SHP77 (cell line): Measurements from ENCODE around the gene SPTBN2.

Source experiments
- DNase-seq, 2 experiments: peaks; one replicate each; lab custom pipeline; 2025; lab: John Stamatoyannopoulos, UW

SPTBN2 gene

DNA sequence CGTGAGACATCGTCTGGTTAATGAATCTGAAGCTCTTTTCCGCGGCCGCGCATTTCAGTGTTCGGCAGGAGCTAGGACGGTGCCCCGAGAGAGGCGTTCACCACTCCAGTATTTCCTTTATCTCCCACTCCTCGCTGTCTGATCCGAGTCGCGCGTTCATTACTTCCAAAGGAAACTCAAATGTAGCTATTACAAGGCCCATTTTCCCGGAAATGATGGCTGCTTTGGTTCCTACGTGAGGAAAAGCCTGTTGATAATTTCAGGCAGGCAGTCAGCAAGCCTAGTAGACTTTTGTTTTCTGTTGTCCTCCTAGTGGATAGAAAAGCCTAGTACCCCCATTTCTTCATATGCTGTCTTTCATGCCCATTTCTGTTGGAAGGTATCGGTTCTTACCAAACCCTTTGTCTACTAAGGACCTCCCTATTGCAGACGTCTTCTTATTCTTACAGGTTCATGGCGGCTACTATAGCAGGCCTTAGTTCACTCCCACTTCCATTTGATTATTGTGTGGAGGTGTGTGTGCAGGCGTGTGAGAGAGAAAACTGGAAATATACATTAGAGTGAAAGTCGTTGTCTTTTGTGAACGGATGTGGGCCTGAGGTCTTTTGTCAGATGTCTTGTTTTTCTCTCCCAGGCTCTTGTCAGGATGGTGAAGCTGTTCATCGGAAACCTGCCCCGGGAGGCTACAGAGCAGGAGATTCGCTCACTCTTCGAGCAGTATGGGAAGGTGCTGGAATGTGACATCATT lies 89.8 kb downstream of the SPTBN2 start:
- DNase-seq: no peak

GRCh38 chr11:66638177-66639065 lies 90.6 kb downstream of the SPTBN2 start, which contains the start of gene RBM4:
Gene RBM4 (plus strand): TSS chr11:66638703. CDS start chr11:66639712, 1,009 bp downstream.
- peak; percentile 100 for DNase-seq

GRCh38 chr11:66637557-66638176 lies 91.3 kb downstream of the SPTBN2 start:
- peak in 1 of 2 experiments; percentile 37 for DNase-seq

GRCh38 chr11:66636411-66636810 lies 92.6 kb downstream of the SPTBN2 start:
- no peak for DNase-seq
